ENCODE data around the gene HNRNPUL1.

DNA sequence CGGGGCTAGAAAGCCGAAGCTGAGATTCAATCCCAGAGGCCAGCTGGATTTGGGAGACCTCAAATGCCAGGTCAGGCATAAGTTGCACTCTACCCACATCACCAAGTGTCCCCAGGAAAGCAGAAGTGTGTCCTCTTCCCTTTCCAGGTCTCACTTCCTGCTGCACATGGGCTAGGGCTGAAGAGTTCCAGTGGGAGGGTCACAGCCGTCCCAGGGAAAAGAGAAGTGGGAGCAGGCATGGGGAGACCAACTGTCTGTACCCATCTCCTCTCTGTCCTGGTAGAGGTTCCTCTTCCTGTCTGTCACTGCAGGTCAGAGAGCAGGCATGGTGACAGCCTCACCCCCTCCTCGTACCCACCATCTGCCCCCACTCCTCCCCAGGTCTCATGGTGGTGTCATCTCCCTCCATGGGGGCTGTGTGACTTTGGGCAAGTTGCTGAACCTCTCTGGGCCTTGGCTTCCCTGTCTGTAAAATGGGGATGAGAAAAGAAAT lies 30.4 kb upstream of the HNRNPUL1 start:
- TF ChIP-seq CTCF (conservative IDR thresholded peaks at IDR 0.05; ENCODE audit: low read length), result no peak
- no peak for TF ChIP-seq EZH2phosphoT487 (IDR thresholded peaks at IDR 0.05; ENCODE audit: borderline replicate concordance)

Measured in Loucy (cell line).